ENCODE measurements around the gene SF3B6. TPM values are rescaled to one million over a fixed set of nuclear protein-coding genes. Genes with fewer than 3 reads are reported as not detected.
A peak's percentile ranks its signal among the peaks of the same experiment; 100 is the strongest.

The SF3B6 gene
- total RNA-seq, 1 experiment from 2014 or later: 184 TPM

DNA sequence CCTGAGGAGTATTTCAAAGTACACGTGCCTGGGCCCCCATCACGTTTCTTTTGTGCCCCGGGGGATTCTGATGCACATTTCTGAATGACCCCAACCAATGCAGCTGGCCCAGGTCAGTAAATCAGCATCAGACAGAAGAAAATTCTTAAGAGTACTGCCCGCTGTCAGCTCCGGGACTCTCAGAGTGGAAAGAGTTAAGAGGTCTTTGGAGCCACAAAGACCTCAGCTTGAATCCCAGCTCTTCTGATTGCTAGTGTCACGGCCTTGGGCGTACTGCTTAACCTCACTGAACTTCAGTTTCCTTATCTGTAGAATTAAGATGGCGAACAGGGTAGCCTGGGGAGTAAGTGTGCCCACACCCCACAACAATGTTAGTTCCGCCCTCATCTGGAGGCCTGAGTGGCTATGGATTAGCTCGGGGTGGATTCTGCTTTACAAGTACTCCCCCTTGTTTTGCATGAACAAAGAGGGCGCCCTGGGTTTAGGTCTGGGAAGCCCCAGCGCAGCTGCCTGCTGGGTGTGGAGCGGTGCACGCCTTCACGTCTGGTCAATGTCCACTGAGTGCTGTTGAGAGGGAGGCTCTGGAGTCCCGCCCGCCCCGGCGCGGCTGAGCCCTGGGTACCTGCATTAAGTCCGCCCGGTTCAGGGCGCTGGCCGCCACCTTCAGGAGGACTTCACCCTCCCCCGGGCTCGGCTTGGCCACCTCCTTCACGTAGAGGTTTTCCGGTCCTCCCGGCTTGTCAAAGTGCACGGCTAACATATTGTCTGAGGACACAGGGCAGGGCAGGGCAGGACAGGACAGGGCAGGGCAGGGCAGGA lies 7.7 kb upstream of the SF3B6 start:
- intact Hi-C loops (cut with micrococcal nuclease; ENCODE audit: unreplicated experiment): loop anchor here (1.0 to 2.0 kb wide), 11 partner anchors 7 to 299 kb away; partner anchors contain the start of genes ATAD2B, FAM228B, PFN4 and SF3B6
- Histone ChIP-seq H3K4me3 (ENCODE audit: low read depth, low read length) (peak overlapping the region; percentile 54), H3K4me1 (peaks cover 8% of the 10 kb centered on the region), H3K9me3 (no peaks in the 10 kb centered on the region), H3K36me3 (ENCODE audit: control insufficient read depth, insufficient read depth, low read length) (0 out of 2 replicates have a peak, but pooled peaks cover 3% of the 10 kb centered on the region), H3K27me3 (replicated peaks; ENCODE audit: control insufficient read depth, insufficient read depth, low read length) (no peaks in the 10 kb centered on the region)
- peaks cover 13% of the 10 kb centered on the region for H3K4me1 Mint-ChIP-seq (ENCODE audit: low read depth, unreplicated experiment)
- TF ChIP-seq, protein P1, sequence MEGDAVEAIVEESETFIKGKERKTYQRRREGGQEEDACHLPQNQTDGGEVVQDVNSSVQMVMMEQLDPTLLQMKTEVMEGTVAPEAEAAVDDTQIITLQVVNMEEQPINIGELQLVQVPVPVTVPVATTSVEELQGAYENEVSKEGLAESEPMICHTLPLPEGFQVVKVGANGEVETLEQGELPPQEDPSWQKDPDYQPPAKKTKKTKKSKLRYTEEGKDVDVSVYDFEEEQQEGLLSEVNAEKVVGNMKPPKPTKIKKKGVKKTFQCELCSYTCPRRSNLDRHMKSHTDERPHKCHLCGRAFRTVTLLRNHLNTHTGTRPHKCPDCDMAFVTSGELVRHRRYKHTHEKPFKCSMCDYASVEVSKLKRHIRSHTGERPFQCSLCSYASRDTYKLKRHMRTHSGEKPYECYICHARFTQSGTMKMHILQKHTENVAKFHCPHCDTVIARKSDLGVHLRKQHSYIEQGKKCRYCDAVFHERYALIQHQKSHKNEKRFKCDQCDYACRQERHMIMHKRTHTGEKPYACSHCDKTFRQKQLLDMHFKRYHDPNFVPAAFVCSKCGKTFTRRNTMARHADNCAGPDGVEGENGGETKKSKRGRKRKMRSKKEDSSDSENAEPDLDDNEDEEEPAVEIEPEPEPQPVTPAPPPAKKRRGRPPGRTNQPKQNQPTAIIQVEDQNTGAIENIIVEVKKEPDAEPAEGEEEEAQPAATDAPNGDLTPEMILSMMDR (IDR thresholded peaks at IDR 0.05; ENCODE audit: insufficient read depth in 1 of 2, low read depth in 1 of 2, low read length in 1 of 2, severe bottlenecking in 1 of 2, unreplicated experiment in 1 of 2): peak in 1 of 2 experiments; percentile 11
- H3K9me3 Mint-ChIP-seq (ENCODE audit: unreplicated experiment): no peaks in the 10 kb centered on the region
- BruUV-seq (replicated peaks): TSS peak; percentile 54
- H3K36me3 Mint-ChIP-seq (ENCODE audit: insufficient read depth, unreplicated experiment): peaks cover 50% of the 10 kb centered on the region
- ChIA-PET CTCF (interaction anchor here (0.6 to 2.3 kb wide), 24 partner anchors 8 to 259 kb away, joined by 3 to 64 read pairs (median 4); partner anchors contain the start of genes ATAD2B, FAM228B, MFSD2B and SF3B6), POLR2A (interaction anchor here (0.6 to 2.4 kb wide), 11 partner anchors 7 to 708 kb away, joined by 3 to 39 read pairs (median 7); partner anchors contain the start of genes ATAD2B, FAM228B, SF3B6 and WDCP)
- H3K4me3 Mint-ChIP-seq (ENCODE audit: unreplicated experiment): peak overlapping the region; percentile 82
- peak; percentile 96 to 98 for DNase-seq
- peak overlapping the region; percentile 91 for H3K27ac Mint-ChIP-seq (ENCODE audit: unreplicated experiment)
- H3K27me3 Mint-ChIP-seq (ENCODE audit: insufficient read depth, unreplicated experiment): no peaks in the 10 kb centered on the region

DNA sequence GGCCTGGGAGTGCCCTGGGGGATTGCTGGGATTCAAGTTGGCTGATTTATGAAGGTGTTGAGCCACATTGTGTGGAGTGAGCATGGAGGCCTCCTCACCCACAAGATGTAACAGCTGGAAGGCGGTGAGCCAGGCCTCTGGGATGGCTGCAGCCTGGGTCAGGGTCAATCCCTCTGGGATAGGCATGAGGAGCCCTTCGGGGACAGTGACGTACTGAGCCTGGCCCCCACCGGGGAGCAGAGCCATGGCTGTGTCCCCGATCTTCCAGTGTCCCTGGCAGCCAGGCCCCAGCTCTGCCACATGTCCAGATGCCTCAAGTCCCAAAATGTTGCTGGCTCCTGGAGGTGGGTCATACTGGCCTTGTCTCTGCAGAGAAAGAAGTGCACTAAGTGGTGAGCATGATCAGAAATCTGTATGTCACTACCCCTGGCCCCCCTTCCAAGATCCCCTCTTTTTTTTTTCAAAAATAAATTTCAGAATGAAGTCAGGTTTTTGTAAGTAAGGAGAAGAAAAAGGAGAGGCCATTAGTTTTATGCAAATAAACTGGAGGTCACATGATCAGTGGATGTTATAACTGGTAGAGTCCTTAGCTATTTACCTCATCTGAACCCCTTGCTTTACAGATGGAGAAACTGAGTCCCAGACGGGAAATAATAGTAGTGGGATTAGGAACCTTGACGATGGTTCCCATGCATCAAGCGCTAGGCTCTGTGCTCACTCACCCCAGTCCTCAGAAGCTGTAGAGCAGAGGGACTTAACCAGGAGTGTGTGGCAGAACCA lies 6.9 kb upstream of the SF3B6 start:
- no peak for DNase-seq
- no peaks in the 10 kb centered on the region for H3K27me3 Mint-ChIP-seq (ENCODE audit: insufficient read depth, unreplicated experiment)
- H3K4me1 ChIP-seq: peaks cover 15% of the 10 kb centered on the region
- peak overlapping the region; percentile 54 for H3K4me3 ChIP-seq (ENCODE audit: low read depth, low read length)
- H3K27ac Mint-ChIP-seq (ENCODE audit: unreplicated experiment): peak overlapping the region; percentile 91
- peaks cover 50% of the 10 kb centered on the region for H3K36me3 Mint-ChIP-seq (ENCODE audit: insufficient read depth, unreplicated experiment)
- no peaks in the 10 kb centered on the region for H3K9me3 ChIP-seq
- peaks cover 17% of the 10 kb centered on the region for H3K4me1 Mint-ChIP-seq (ENCODE audit: low read depth, unreplicated experiment)
- no peaks in the 10 kb centered on the region for H3K27me3 ChIP-seq (replicated peaks; ENCODE audit: control insufficient read depth, insufficient read depth, low read length)
- H3K9me3 Mint-ChIP-seq (ENCODE audit: unreplicated experiment): no peaks in the 10 kb centered on the region
- CTCF ChIA-PET: interaction anchor here (1.2 to 2.3 kb wide), 8 partner anchors 28 to 258 kb away, joined by 3 to 64 read pairs (median 15); partner anchors contain the start of genes ATAD2B and WDCP
- peak overlapping the region; percentile 82 for H3K4me3 Mint-ChIP-seq (ENCODE audit: unreplicated experiment)
- TF ChIP-seq, protein P1 (IDR thresholded peaks at IDR 0.05; ENCODE audit: insufficient read depth in 1 of 2, low read depth in 1 of 2, low read length in 1 of 2, severe bottlenecking in 1 of 2, unreplicated experiment in 1 of 2): no peak
- intact Hi-C loops (cut with micrococcal nuclease; ENCODE audit: unreplicated experiment): no loop called here
- 0 out of 2 replicates have a peak, but pooled peaks cover 3% of the 10 kb centered on the region for H3K36me3 ChIP-seq (ENCODE audit: control insufficient read depth, insufficient read depth, low read length)
- POLR2A ChIA-PET: interaction anchor here (0.6 to 2.4 kb wide), 7 partner anchors 25 to 157 kb away, joined by 3 to 39 read pairs (median 7); partner anchors contain the start of genes ATAD2B, FAM228B and WDCP
- BruUV-seq (replicated peaks): no TSS peak

DNA sequence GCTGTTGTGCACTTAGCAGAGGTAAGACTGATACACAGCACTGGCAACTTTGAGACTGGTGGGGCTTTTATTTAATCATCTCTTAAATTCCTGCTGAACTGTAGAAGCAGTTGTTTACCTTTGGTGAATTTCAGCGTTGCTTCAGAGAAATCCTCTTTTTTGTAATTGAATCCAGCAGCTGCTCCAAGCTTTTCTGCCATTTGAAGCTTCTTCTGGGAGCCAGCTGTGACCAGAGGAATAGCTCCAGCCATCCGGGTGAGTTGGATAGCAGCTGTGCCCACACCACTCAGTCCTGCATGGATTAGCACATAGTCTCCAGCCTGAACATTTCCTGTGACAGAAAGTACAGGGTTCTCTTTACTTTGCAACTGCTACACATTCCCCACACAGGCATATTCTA lies 4.6 kb upstream of the SF3B6 start:
- peaks cover 20% of the 10 kb centered on the region for H3K4me1 Mint-ChIP-seq (ENCODE audit: low read depth, unreplicated experiment)
- H3K9me3 Mint-ChIP-seq (ENCODE audit: unreplicated experiment): no peaks in the 10 kb centered on the region
- Histone ChIP-seq H3K36me3 (ENCODE audit: control insufficient read depth, insufficient read depth, low read length) (0 out of 2 replicates have a peak, but pooled peaks cover 3% of the 10 kb centered on the region), H3K4me3 (ENCODE audit: low read depth, low read length) (no peak overlapping the region), H3K27me3 (replicated peaks; ENCODE audit: control insufficient read depth, insufficient read depth, low read length) (no peaks in the 10 kb centered on the region), H3K9me3 (no peaks in the 10 kb centered on the region), H3K4me1 (peaks cover 20% of the 10 kb centered on the region)
- DNase-seq: no peak
- no peak overlapping the region for H3K4me3 Mint-ChIP-seq (ENCODE audit: unreplicated experiment)
- CTCF ChIA-PET: no interaction called here
- peaks cover 73% of the 10 kb centered on the region for H3K36me3 Mint-ChIP-seq (ENCODE audit: insufficient read depth, unreplicated experiment)
- intact Hi-C loops (cut with micrococcal nuclease; ENCODE audit: unreplicated experiment): no loop called here
- TF ChIP-seq, protein P1 (IDR thresholded peaks at IDR 0.05; ENCODE audit: insufficient read depth in 1 of 2, low read depth in 1 of 2, low read length in 1 of 2, severe bottlenecking in 1 of 2, unreplicated experiment in 1 of 2): no peak
- no peaks in the 10 kb centered on the region for H3K27me3 Mint-ChIP-seq (ENCODE audit: insufficient read depth, unreplicated experiment)
- BruUV-seq (replicated peaks): no TSS peak
- H3K27ac Mint-ChIP-seq (ENCODE audit: unreplicated experiment): no peak overlapping the region
- POLR2A ChIA-PET: no interaction called here
